Tibial artery (tissue), 4 donors: ENCODE data around the gene RAD51D.
"Not testable (repeated sequence)": the region's sequence is repeated elsewhere in the genome, so short reads cannot be mapped to it uniquely, and the experiment has no call there.

Source experiments
- DNase-seq, 2 donors: peaks; one replicate each; pipeline ENCODE4 v3.0.0-alpha.2; 2019
- H3K27ac ChIP-seq, 2 donors: fragments of 200-600 bp; sonication (generic) in 1 of 2; 1 replicate in 1 of 2; 2 replicates in 1 of 2; pipeline ENCODE4 v1.5.1; 2018 to 2019; ENCODE audit warnings: mild to moderate bottlenecking in 1 of 2
- H3K27me3 ChIP-seq, 2 donors: fragments of 200-600 bp; sonication (generic) in 1 of 2; one replicate each; pipeline versions ENCODE4 v1.5.1 to v1.6.0; 2016 to 2019
- H3K36me3 ChIP-seq, 3 donors: fragments of 200-600 bp; sonication (generic) in 2 of 3; one replicate each; pipeline ENCODE4 v1.5.1; 2016 to 2019; ENCODE audit warnings: mild to moderate bottlenecking in 2 of 3
- H3K4me1 ChIP-seq, 4 donors: fragments of 200-600 bp; sonication (generic) in 2 of 4; 1 replicate in 3 of 4; 2 replicates in 1 of 4; pipeline ENCODE4 v1.5.1; 2016 to 2019
- H3K4me3 ChIP-seq, 2 donors: fragments of 200-600 bp; sonication (generic) in 1 of 2; 1 replicate in 1 of 2; 2 replicates in 1 of 2; pipeline ENCODE4 v1.5.1; 2018 to 2019; ENCODE audit warnings: mild to moderate bottlenecking in 2 of 2
- H3K9me3 ChIP-seq, 3 donors: fragments of 200-600 bp; sonication (generic) in 1 of 3; one replicate each; pipeline ENCODE4 v1.5.1; 2016 to 2019
- intact Hi-C: fragments of 100-400 bp; cut with DNase I; formaldehyde crosslinking; loops from one replicate; pipeline ENCODE4 v1.15.0; 2023; ENCODE audit warnings: low total_unique reads
- TF ChIP-seq, protein P1 (sequence below), 2 experiments: fragments of 200-600 bp in 1 of 2; fragments of 450-650 bp in 1 of 2; IDR thresholded peaks; one replicate each; pipeline ENCODE4 v1.5.1; 2017 to 2019; ENCODE audit warnings: antibody characterized with exemption in 2 of 2, mild to moderate bottlenecking in 1 of 2, moderate library complexity in 1 of 2

The RAD51D gene

DNA sequence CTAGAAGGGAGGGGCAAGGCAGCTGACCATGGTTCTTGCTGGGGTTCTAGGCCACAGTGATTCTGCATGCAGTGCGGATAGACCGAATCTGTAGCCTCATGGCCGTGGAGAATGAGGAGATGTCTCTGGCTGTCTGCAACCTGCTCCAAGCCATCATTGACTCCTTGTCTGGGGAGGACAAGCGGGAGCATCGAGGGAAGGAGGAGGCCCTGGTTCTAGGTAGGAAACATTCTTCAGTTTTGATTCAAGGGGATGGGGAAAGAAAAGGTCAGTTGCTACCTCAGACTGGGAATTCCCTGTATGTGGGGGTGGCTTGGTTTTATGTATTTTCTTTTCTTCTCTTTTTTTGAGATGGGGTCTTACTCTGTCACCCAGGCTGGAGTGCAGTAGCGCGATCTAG lies 35.6 kb upstream of the RAD51D start:
- no peaks in the 10 kb centered on the region for H3K4me1 ChIP-seq
- H3K36me3 ChIP-seq = no peaks in the 10 kb centered on the region
- TF ChIP-seq, protein P1, sequence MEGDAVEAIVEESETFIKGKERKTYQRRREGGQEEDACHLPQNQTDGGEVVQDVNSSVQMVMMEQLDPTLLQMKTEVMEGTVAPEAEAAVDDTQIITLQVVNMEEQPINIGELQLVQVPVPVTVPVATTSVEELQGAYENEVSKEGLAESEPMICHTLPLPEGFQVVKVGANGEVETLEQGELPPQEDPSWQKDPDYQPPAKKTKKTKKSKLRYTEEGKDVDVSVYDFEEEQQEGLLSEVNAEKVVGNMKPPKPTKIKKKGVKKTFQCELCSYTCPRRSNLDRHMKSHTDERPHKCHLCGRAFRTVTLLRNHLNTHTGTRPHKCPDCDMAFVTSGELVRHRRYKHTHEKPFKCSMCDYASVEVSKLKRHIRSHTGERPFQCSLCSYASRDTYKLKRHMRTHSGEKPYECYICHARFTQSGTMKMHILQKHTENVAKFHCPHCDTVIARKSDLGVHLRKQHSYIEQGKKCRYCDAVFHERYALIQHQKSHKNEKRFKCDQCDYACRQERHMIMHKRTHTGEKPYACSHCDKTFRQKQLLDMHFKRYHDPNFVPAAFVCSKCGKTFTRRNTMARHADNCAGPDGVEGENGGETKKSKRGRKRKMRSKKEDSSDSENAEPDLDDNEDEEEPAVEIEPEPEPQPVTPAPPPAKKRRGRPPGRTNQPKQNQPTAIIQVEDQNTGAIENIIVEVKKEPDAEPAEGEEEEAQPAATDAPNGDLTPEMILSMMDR (IDR thresholded peaks at IDR 0.05) = no peak
- DNase-seq = no peak
- intact Hi-C loops = no loop called here
- peaks cover 0 to 4% of the 10 kb centered on the region in 2 donors for H3K27me3 ChIP-seq
- H3K4me3 ChIP-seq = no peak overlapping the region
- no peaks in the 10 kb centered on the region for H3K9me3 ChIP-seq
- H3K27ac ChIP-seq = no peak overlapping the region

DNA sequence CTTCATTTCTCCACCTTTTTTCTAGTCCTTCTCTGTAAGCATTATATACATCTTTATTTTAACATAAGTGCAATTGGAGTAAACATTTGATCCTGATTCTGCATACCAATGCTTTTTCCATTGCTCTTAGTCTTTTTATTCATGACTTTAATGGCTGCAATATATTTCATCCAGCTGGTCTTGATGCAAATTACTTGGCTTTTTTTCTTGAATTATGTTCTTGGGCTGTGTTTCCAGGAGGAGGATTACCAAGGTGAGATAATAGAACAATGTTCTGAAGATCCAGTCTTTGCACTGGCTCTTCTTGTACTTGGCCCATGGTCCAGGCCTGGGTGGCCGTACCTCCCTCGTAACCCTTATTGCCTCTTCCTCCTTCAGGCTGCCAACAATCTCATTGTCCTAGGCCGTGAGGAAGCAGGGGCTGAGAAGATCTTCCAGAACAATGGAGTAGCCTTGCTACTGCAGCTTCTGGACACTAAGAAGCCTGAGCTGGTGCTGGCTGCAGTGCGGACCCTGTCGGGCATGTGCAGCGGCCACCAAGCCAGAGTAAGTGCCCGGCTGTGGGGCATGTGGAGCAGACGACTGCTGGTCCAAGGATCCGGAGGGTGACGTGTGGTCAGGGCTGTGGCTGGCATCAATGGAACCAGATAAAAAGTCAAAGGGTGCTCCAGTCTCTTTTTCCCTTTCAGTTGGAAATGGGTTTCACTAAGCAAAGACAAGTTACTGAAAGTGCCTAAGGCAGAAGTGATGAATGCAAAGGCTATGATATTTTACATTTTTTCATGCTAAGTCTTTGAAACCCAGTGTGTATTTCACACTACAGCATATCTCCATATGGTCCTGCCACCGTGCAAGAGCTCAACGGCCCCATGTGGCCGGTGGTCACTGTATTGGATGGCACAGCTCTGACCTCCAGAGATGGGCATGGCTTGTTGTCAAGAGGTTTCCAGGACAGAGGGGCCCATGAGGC lies 34.8 kb upstream of the RAD51D start:
- no peak overlapping the region for H3K4me3 ChIP-seq
- TF ChIP-seq, protein P1 (IDR thresholded peaks at IDR 0.05) = no peak
- H3K36me3 ChIP-seq = no peaks in the 10 kb centered on the region
- H3K27ac ChIP-seq = no peak overlapping the region
- H3K4me1 ChIP-seq = no peaks in the 10 kb centered on the region
- intact Hi-C loops = no loop called here
- DNase-seq = peak in 1 of 2 donors; percentile 37
- peaks cover 0 to 6% of the 10 kb centered on the region in 2 donors for H3K27me3 ChIP-seq
- H3K9me3 ChIP-seq = no peaks in the 10 kb centered on the region

DNA sequence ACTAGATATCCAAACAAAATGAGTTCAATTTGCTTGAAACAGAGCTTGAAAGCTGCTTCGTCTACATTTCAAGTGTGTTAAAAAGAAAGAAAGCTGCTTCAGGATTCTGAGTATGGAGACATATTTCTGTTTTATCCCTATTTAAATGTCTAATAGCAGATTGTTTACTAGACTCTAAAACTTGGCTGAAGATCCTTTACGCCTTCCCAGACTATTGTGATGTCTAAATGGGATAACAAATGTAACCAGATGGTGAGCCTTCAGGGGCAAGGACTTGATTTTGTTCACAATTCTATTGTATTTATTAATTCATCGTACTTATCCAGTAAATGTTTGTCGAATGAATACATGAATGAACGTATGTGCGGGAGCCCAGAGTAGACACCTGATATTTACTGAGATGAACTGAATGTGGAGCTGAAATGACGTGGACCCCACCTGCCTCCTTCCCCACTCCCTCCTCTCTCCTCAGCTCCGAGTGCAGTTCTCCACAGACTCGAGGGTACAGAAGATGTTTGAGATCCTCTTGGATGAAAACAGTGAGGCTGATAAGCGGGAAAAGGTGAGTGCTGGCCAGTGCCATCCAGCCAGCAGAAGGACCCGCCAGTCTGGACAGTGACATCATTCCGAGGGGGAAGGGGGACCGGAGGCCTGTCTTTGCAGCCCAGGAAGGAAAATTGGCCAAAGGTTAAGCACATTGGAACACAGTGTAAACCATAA lies 32.9 kb upstream of the RAD51D start:
- DNase-seq = no peak
- Histone ChIP-seq H3K4me3 (no peak overlapping the region), H3K4me1 (no peaks in the 10 kb centered on the region), H3K27ac (no peak overlapping the region), H3K27me3 (peaks cover 0 to 17% of the 10 kb centered on the region in 2 donors), H3K9me3 (no peaks in the 10 kb centered on the region), H3K36me3 (no peaks in the 10 kb centered on the region)
- TF ChIP-seq, protein P1 (IDR thresholded peaks at IDR 0.05) = no peak
- intact Hi-C loops = no loop called here

DNA sequence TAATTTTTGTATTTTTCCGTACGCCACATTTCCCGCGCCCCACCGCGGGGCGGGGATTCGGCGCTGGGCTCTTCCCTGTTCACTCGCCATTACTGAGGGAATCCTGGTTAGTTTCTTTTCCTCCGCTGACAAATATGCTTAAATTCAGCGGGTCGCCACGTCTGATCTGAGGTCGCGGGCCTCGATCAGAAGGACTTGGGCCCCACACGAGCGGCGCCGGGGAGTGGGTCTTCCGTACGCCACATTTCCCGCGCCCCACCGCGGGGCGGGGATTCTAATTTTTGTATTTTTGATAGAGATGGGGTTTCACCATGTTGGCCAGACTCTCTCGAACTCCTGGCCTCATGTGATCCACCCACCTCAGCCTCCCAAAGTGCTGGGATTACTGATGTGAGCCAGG lies 31.4 kb upstream of the RAD51D start:
- H3K36me3 ChIP-seq, H3K4me1 ChIP-seq, H3K4me3 ChIP-seq, intact Hi-C loops, DNase-seq, H3K9me3 ChIP-seq, H3K27ac ChIP-seq: not testable (repeated sequence)
- peaks cover 0 to 21% of the 10 kb centered on the region in 2 donors for H3K27me3 ChIP-seq

DNA sequence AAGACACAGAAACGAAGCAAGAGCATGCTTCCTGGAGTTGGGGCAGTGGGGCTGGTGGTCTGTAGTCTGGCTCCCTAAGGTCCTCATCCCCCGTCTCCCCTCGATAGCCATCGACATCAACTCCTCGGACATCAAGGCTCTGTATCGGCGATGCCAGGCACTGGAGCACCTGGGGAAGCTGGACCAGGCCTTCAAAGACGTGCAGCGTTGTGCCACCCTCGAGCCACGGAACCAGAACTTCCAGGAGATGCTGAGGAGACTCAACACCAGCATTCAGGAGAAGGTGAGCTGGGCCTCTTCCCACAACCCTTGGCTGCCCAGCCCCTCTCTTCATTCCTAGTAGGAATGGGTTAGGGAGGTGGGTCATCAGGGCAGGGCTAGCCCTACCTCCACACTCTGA lies 30.3 kb upstream of the RAD51D start:
- no peak overlapping the region for H3K4me3 ChIP-seq
- TF ChIP-seq, protein P1 (IDR thresholded peaks at IDR 0.05) = no peak
- DNase-seq = no peak
- no peaks in the 10 kb centered on the region for H3K4me1 ChIP-seq
- no peaks in the 10 kb centered on the region for H3K36me3 ChIP-seq
- H3K27ac ChIP-seq = no peak overlapping the region
- peaks cover 0 to 19% of the 10 kb centered on the region in 2 donors for H3K27me3 ChIP-seq
- H3K9me3 ChIP-seq = no peaks in the 10 kb centered on the region
- intact Hi-C loops = no loop called here

DNA sequence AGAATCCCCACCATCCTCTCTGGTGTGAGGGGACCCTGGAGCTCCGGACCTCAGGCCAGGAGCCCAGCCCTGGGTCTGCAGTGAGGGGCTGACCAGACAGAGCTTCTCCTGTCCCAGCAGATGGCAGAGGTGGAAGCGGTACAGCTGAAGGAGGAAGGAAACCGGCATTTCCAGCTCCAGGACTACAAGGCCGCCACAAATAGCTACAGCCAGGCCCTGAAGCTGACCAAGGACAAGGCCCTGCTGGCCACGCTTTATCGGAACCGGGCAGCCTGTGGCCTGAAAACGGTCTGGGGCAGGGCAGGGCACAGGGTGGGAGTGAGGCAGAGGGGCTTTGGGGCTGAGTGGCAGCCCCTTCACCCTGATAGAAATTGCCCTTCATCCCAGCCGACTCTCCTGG lies 28.5 kb upstream of the RAD51D start:
- Histone ChIP-seq H3K36me3 (no peaks in the 10 kb centered on the region), H3K27me3 (peaks cover 0 to 18% of the 10 kb centered on the region in 2 donors), H3K27ac (no peak overlapping the region), H3K4me1 (no peaks in the 10 kb centered on the region), H3K9me3 (no peaks in the 10 kb centered on the region), H3K4me3 (no peak overlapping the region)
- TF ChIP-seq, protein P1 (IDR thresholded peaks at IDR 0.05) = no peak
- intact Hi-C loops = no loop called here
- DNase-seq = no peak
